Choroid plexus epithelial cell (primary cell): Measurements from ENCODE around the gene SH3RF1.

ENCODE experiments used
- DNase-seq: peaks from one replicate; pipeline ENCODE4 v3.0.0-alpha.2; 2010; ENCODE audit warnings: low read depth
- H3K4me3 ChIP-seq: 2 replicates; pipeline ENCODE4 v1.5.1; 2011; ENCODE audit warnings: low read depth, mild to moderate bottlenecking, control low read depth, low read length, moderate library complexity
- CTCF ChIP-seq: conservative IDR thresholded peaks from 2 replicates; pipeline ENCODE4 v1.5.1; 2011; ENCODE audit warnings: low read depth, mild to moderate bottlenecking, control low read depth, inconsistent platforms, low read length, moderate library complexity

SH3RF1 gene

DNA sequence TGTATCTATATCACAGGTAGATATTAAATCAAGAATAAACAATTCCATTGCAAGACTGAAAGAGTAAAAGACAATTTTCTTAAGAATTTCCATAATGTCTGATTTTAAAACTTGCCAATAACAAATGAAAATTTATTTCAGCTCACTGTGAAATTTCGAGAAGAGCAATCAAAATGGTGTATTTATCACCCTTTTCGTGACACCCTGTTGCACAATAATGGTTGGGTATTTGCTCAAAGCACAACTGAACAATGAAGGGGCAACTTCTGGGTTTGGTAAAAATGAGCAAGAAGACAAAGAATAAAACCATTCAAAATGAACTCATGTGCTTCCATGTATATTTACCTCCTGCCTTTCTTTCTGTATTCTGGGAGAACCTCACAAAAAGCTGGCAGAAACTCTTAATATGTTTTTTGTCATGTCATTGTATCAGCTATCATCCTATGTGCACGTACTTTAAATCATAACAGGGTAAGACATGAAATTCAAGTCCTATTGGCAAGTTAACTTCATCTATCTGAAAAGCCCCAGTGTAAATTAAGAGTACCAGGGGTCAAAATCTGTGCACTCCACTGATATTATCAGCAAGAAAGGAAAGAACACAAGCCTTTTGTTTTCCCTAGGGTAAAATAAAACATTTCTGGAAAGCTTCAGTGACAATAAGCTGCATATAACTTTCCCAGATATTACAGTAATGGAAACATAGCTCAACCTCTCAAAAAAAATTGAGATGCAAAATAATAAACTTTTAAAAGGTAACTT, 133.8 kb downstream of the SH3RF1 start:
- DNase-seq, result no peak
- H3K4me3 ChIP-seq, result no peak overlapping the region
- no peak for TF ChIP-seq CTCF

GRCh38 chr4:169136330-169136729, 134.4 kb downstream of the SH3RF1 start:
- no peak for TF ChIP-seq CTCF
- no peak for DNase-seq
- H3K4me3 ChIP-seq, result no peak overlapping the region

- TF ChIP-seq CTCF, result no peak
- DNase-seq, result no peak
- H3K4me3 ChIP-seq, result no peak overlapping the region
Observed at GRCh38 chr4:169135776-169136175, 135.0 kb downstream of the SH3RF1 start.

DNA sequence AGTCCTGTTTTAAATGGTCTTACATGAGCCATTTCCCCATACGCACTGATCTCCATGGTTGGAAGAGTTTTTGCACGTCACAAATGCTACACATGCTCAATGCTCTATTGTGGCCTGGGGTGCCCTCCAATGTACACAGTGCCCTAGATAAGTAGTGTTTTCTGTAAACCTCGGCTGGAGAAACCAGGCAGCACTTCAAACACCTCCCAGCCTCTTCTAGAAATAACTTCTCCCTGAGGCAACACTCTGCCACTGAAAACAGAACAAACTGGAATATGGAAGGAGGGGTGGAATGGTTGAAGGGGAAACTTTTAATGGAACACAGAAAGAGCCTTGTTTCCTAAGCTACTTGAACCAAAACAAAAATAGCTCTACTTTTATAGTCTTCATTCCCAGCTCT, 136.8 kb downstream of the SH3RF1 start:
- no peak overlapping the region for H3K4me3 ChIP-seq
- TF ChIP-seq CTCF, result no peak
- DNase-seq, result no peak

GRCh38 chr4:169132561-169133305, 138.0 kb downstream of the SH3RF1 start:
- DNase-seq, result no peak
- no peak for TF ChIP-seq CTCF
- no peak overlapping the region for H3K4me3 ChIP-seq

- DNase-seq, result no peak
- TF ChIP-seq CTCF, result no peak
- H3K4me3 ChIP-seq, result no peak overlapping the region
Observed at GRCh38 chr4:169131556-169132208, 139.1 kb downstream of the SH3RF1 start.
